GM12891 (cell line): ENCODE data around the gene APOA4.

Experiments used
- POLR2A ChIP-seq: IDR thresholded peaks from 2 replicates; pipeline ENCODE4 v1.6.1; 2011; ENCODE audit warnings: low read depth, low read length, control low read depth
- POLR2AphosphoS5 ChIP-seq: IDR thresholded peaks from 2 replicates; pipeline ENCODE4 v1.6.1; 2011; ENCODE audit warnings: low read depth, low read length, control low read depth
- SPI1 ChIP-seq: IDR thresholded peaks from 2 replicates; pipeline ENCODE4 v1.6.1; 2011; ENCODE audit warnings: low read depth, low read length, control low read depth
- TAF1 ChIP-seq: IDR thresholded peaks from 2 replicates; pipeline ENCODE4 v1.6.1; 2011; ENCODE audit warnings: low read depth, low read length, control low read depth

GRCh38 chr11:116860303-116860702 lies 37.2 kb upstream of the APOA4 start:
- no peak for TF ChIP-seq POLR2AphosphoS5
- TF ChIP-seq SPI1 = no peak
- TF ChIP-seq POLR2A = no peak
- no peak for TF ChIP-seq TAF1
